Measurements from ENCODE around the gene RPAP2. TPM values are rescaled to one million over a fixed set of nuclear protein-coding genes. Genes with fewer than 3 reads are reported as not detected.

Gene RPAP2
- total and polyA plus RNA-seq, 4 donors: 5.0 to 24.5 (median 10.4) TPM

- H3K4me3 ChIP-seq: no peak overlapping the region
Measured at GRCh38 chr1:92404661-92405060, 105.8 kb downstream of the RPAP2 start.

GRCh38 chr1:92408825-92409224 lies 110.0 kb downstream of the RPAP2 start:
- ATAC-seq (ENCODE audit: insufficient read depth, low FRiP score) (no peak), DNase-seq (peak in 1 of 3 donors; percentile 21)
- Histone ChIP-seq H3K4me3 (no peak overlapping the region), H3K4me1 (ENCODE audit: control insufficient read depth in 5 of 5, insufficient read depth in 5 of 5, low read length in 5 of 5) (no peaks in the 10 kb centered on the region), H3K27ac (ENCODE audit: low read depth in 1 of 2, low read length in 1 of 2) (no peak overlapping the region), H3K27me3 (ENCODE audit: control insufficient read depth in 3 of 3, insufficient read depth in 3 of 3, low read length in 2 of 3) (no peaks in the 10 kb centered on the region), H3K9me3 (ENCODE audit: control insufficient read depth in 4 of 4, insufficient read depth in 3 of 4, low read length in 3 of 4) (peaks cover 0 to 2% (median 0%) of the 10 kb centered on the region in 4 donors), H3K9ac (ENCODE audit: insufficient read depth in 1 of 2, low read length in 2 of 2) (no peak overlapping the region), H3K36me3 (ENCODE audit: control insufficient read depth in 4 of 4, insufficient read depth in 4 of 4, low read length in 4 of 4) (no peaks in the 10 kb centered on the region)
- no peak for TF ChIP-seq CTCF (IDR thresholded peaks at IDR 0.05; ENCODE audit: control extremely low read depth, extremely low read depth)
- 80 to 96% methylated on average over 1 of the region's 1 CpG for WGBS, 2 donors

More at GRCh38 chr1:92404661-92405060, 105.8 kb downstream of the RPAP2 start:
- 88 to 92% methylated on average over 1 of the region's 1 CpG for WGBS, 2 donors
- H3K9me3 ChIP-seq (ENCODE audit: control insufficient read depth in 4 of 4, insufficient read depth in 3 of 4, low read length in 3 of 4): peaks cover 0 to 13% (median 6%) of the 10 kb centered on the region in 4 donors
- no peak for DNase-seq
- no peaks in the 10 kb centered on the region for H3K4me1 ChIP-seq (ENCODE audit: control insufficient read depth in 5 of 5, insufficient read depth in 5 of 5, low read length in 5 of 5)
- ATAC-seq (ENCODE audit: insufficient read depth, low FRiP score): no peak
- H3K9ac ChIP-seq (ENCODE audit: insufficient read depth in 1 of 2, low read length in 2 of 2): no peak overlapping the region
- H3K27ac ChIP-seq (ENCODE audit: low read depth in 1 of 2, low read length in 1 of 2): no peak overlapping the region
- no peaks in the 10 kb centered on the region for H3K27me3 ChIP-seq (ENCODE audit: control insufficient read depth in 3 of 3, insufficient read depth in 3 of 3, low read length in 2 of 3)
- H3K36me3 ChIP-seq (ENCODE audit: control insufficient read depth in 4 of 4, insufficient read depth in 4 of 4, low read length in 4 of 4): no peaks in the 10 kb centered on the region
- TF ChIP-seq CTCF (IDR thresholded peaks at IDR 0.05; ENCODE audit: control extremely low read depth, extremely low read depth): no peak

GRCh38 chr1:92409946-92410549 lies 111.2 kb downstream of the RPAP2 start:
- Histone ChIP-seq H3K36me3 (ENCODE audit: control insufficient read depth in 4 of 4, insufficient read depth in 4 of 4, low read length in 4 of 4) (no peaks in the 10 kb centered on the region), H3K4me1 (ENCODE audit: control insufficient read depth in 5 of 5, insufficient read depth in 5 of 5, low read length in 5 of 5) (no peaks in the 10 kb centered on the region), H3K4me3 (no peak overlapping the region), H3K9me3 (ENCODE audit: control insufficient read depth in 4 of 4, insufficient read depth in 3 of 4, low read length in 3 of 4) (peaks cover 0 to 2% (median 0%) of the 10 kb centered on the region in 4 donors), H3K27ac (ENCODE audit: low read depth in 1 of 2, low read length in 1 of 2) (no peak overlapping the region), H3K27me3 (ENCODE audit: control insufficient read depth in 3 of 3, insufficient read depth in 3 of 3, low read length in 2 of 3) (no peaks in the 10 kb centered on the region), H3K9ac (ENCODE audit: insufficient read depth in 1 of 2, low read length in 2 of 2) (no peak overlapping the region)
- 63 to 79% methylated on average over 4 of the region's 4 CpGs for WGBS, 2 donors
- DNase-seq: no peak
- no peak for TF ChIP-seq CTCF (IDR thresholded peaks at IDR 0.05; ENCODE audit: control extremely low read depth, extremely low read depth)
- ATAC-seq (ENCODE audit: insufficient read depth, low FRiP score): no peak

- Histone ChIP-seq H3K4me1 (ENCODE audit: control insufficient read depth in 5 of 5, insufficient read depth in 5 of 5, low read length in 5 of 5) (no peaks in the 10 kb centered on the region), H3K27me3 (ENCODE audit: control insufficient read depth in 3 of 3, insufficient read depth in 3 of 3, low read length in 2 of 3) (no peaks in the 10 kb centered on the region), H3K36me3 (ENCODE audit: control insufficient read depth in 4 of 4, insufficient read depth in 4 of 4, low read length in 4 of 4) (no peaks in the 10 kb centered on the region), H3K27ac (ENCODE audit: low read depth in 1 of 2, low read length in 1 of 2) (no peak overlapping the region), H3K9me3 (ENCODE audit: control insufficient read depth in 4 of 4, insufficient read depth in 3 of 4, low read length in 3 of 4) (peaks cover 0 to 2% (median 0%) of the 10 kb centered on the region in 4 donors), H3K9ac (ENCODE audit: insufficient read depth in 1 of 2, low read length in 2 of 2) (no peak overlapping the region), H3K4me3 (no peak overlapping the region)
- ATAC-seq (ENCODE audit: insufficient read depth, low FRiP score) (no peak), DNase-seq (no peak)
- TF ChIP-seq CTCF (IDR thresholded peaks at IDR 0.05; ENCODE audit: control extremely low read depth, extremely low read depth): no peak
- WGBS, 2 donors: 46 to 52% methylated on average over 3 of the region's 3 CpGs
Measured at GRCh38 chr1:92410706-92411105, 111.8 kb downstream of the RPAP2 start.
